Glutamatergic neuron (in vitro differentiated cells): ENCODE results near the gene BSG. TPM values are rescaled to one million over a fixed set of nuclear protein-coding genes. Genes with fewer than 3 reads are reported as not detected.

Experiments
- DNase-seq: peaks from one replicate; pipeline ENCODE4 v3.0.0; 2022
- H3K27ac Mint-ChIP-seq: one replicate; pipeline ENCODE4 v1.8.0; 2020; ENCODE audit warnings: mild to moderate bottlenecking, mixed read lengths, inconsistent platforms; ENCODE audit not compliant: unreplicated experiment
- H3K27me3 Mint-ChIP-seq: one replicate; pipeline ENCODE4 v1.8.0; 2020; ENCODE audit warnings: mild to moderate bottlenecking, moderate library complexity, mixed read lengths, inconsistent platforms; ENCODE audit not compliant: unreplicated experiment
- H3K36me3 Mint-ChIP-seq: one replicate; pipeline ENCODE4 v1.8.0; 2020; ENCODE audit warnings: mild to moderate bottlenecking, mixed read lengths, inconsistent platforms; ENCODE audit not compliant: unreplicated experiment
- H3K4me1 Mint-ChIP-seq: one replicate; pipeline ENCODE4 v1.8.0; 2020; ENCODE audit warnings: mild to moderate bottlenecking, low read depth, mixed read lengths, inconsistent platforms; ENCODE audit not compliant: unreplicated experiment
- H3K4me3 Mint-ChIP-seq: one replicate; pipeline ENCODE4 v1.8.0; 2020; ENCODE audit warnings: mild to moderate bottlenecking, mixed read lengths, inconsistent platforms; ENCODE audit not compliant: unreplicated experiment
- H3K9me3 Mint-ChIP-seq: one replicate; pipeline ENCODE4 v1.8.0; 2020; ENCODE audit warnings: mild to moderate bottlenecking, moderate library complexity, mixed read lengths, inconsistent platforms; ENCODE audit not compliant: unreplicated experiment
- long read RNA-seq: library from polyadenylated mRNA; unstranded; transcript quantifications from one replicate; pipeline ENCODE4 v2.0.0, GENCODE V29; 2020; ENCODE audit not compliant: unreplicated experiment
- total RNA-seq: library from RNA; stranded (reverse); fragmentation: NEBNext Ultra II Directional; extraction: Animal tissue kit (Norgen Biotek cat#: 25700); gene quantifications from one replicate; pipeline ENCODE4 v1.2.1, GENCODE V29; 2021; ENCODE audit not compliant: unreplicated experiment
- TF ChIP-seq, protein P1 (sequence below): fragments of 200-600 bp; sonication (generic); IDR thresholded peaks from one replicate; pipeline ENCODE4 v1.5.0; 2021; ENCODE audit not compliant: partially characterized antibody, unreplicated experiment

Gene BSG
- total RNA-seq = 470 TPM
- long read RNA-seq, partial matches to known transcripts = 3 of 219 reads
- long read RNA-seq, other reads (novel, unspliced or antisense) = 216 of 219 reads

DNA sequence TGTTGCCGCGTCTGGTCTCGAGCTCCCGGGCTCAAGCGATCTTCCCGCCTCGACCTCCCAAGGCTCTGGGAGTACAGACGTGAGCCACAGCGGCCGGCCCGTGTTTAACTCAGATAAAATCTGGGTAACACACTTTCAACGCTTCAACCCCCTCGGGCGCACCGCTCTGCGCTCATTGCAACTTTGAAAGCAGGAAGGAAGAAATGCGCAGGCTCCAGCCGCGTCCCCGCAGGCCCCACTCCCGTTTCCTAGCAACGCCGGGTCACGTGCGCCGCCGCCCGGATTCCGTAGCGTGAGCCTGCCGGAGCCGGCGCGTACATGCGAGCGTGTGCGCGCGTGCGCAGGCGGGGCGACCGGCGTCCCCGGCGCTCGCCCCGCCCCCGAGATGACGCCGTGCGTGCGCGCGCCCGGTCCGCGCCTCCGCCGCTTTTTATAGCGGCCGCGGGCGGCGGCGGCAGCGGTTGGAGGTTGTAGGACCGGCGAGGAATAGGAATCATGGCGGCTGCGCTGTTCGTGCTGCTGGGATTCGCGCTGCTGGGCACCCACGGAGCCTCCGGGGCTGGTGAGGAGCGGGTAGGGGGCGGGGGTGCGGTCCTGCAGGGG lies at the start of gene BSG:
Gene BSG (plus strand): TSS at position 457 of the 603 bp plus-strand sequence. CDS start 39 bp downstream, at position 496.
- Mint-ChIP-seq H3K36me3 (no peaks in the 10 kb centered on the region), H3K27me3 (peaks cover 14% of the 10 kb centered on the region), H3K4me3 (peak within 1 kb of the TSS; percentile 94), H3K27ac (peak within 1 kb of the TSS; percentile 77), H3K9me3 (peaks cover 18% of the 10 kb centered on the region), H3K4me1 (peaks cover 22% of the 10 kb centered on the region)
- DNase-seq = peak; percentile 97
- TF ChIP-seq, protein P1, sequence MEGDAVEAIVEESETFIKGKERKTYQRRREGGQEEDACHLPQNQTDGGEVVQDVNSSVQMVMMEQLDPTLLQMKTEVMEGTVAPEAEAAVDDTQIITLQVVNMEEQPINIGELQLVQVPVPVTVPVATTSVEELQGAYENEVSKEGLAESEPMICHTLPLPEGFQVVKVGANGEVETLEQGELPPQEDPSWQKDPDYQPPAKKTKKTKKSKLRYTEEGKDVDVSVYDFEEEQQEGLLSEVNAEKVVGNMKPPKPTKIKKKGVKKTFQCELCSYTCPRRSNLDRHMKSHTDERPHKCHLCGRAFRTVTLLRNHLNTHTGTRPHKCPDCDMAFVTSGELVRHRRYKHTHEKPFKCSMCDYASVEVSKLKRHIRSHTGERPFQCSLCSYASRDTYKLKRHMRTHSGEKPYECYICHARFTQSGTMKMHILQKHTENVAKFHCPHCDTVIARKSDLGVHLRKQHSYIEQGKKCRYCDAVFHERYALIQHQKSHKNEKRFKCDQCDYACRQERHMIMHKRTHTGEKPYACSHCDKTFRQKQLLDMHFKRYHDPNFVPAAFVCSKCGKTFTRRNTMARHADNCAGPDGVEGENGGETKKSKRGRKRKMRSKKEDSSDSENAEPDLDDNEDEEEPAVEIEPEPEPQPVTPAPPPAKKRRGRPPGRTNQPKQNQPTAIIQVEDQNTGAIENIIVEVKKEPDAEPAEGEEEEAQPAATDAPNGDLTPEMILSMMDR = no peak

DNA sequence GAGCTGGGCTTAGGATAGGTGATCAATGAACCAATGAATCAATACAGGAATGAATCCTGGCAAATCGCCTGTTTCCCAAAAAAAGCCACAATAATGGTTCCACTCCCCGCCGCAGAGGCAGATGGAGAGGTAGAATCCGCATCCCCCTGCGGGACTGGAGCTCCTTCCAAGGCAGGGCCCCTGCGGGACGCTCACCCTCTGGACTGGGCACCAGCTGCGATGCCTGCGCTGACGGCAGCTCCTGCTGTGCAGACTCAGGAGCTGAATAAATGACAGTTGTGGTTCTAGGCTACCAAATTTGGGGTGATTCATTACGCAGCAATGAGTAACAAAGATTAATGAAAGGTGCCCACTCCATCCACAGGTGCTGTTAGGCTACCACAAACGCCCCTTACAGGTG lies 49.7 kb upstream of the BSG start:
- TF ChIP-seq, protein P1 = no peak
- no peak overlapping the region for H3K4me3 Mint-ChIP-seq

DNA sequence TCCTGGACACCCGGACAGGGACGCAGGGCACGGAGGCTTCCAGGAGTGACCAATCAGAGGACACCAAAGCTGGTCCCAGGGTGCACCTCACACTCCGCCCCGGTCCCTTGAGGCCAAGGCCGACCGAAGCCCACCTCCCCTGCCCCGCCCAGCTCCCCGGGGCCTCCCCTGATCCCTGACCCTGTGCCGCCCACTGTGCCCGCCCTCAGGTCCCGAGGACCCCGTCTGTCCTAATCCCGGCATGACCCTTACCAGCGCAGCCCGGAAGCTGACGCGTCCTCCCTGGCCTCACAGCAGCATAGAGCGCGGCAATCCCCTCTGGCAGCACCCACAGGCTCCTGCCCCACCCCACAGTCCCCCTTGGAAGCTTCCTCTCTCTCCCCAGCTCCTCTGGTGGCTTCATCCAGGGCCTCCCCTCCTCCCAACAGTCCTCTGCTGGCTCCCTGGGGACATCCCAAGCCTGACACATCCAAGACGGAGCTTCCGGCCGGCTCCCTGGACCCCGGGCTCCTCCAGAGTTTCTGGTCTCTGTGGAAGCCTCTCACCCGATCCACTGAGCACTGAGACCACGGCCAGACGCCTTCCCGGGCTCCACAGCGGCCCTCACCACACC lies 48.2 kb upstream of the BSG start:
- TF ChIP-seq, protein P1 = no peak
- peaks cover 1% of the 10 kb centered on the region for H3K27me3 Mint-ChIP-seq
- H3K4me3 Mint-ChIP-seq = no peak overlapping the region
- peak; percentile 42 for DNase-seq
- no peak overlapping the region for H3K27ac Mint-ChIP-seq
- peaks cover 1% of the 10 kb centered on the region for H3K9me3 Mint-ChIP-seq
- peaks cover 9% of the 10 kb centered on the region for H3K36me3 Mint-ChIP-seq
- H3K4me1 Mint-ChIP-seq = no peaks in the 10 kb centered on the region

More for the DNA sequence above, 49.7 kb upstream of the BSG start:
- Mint-ChIP-seq H3K27me3 (peaks cover 1% of the 10 kb centered on the region), H3K4me1 (no peaks in the 10 kb centered on the region), H3K36me3 (peaks cover 9% of the 10 kb centered on the region), H3K27ac (no peak overlapping the region), H3K9me3 (peaks cover 1% of the 10 kb centered on the region)
- no peak for DNase-seq

DNA sequence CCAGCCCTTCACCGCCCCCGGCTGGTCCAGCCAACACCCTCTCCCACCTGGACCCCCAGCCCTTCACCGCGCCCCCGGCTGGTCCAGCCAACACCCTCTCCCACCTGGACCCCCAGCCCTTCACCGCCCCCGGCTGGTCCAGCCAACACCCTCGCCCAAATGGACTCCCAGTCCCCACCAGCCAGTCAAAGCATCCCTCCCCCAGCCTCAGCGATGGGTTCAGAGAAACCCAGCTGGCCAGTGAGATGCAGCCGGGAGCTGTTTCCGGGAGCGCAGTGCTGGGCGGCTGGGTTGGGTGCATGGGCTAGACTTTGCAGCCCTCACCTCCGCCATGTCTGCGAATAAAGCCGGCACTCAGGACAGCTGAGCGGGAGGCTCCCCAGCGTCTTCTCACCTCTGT lies 47.4 kb upstream of the BSG start:
- TF ChIP-seq, protein P1 = no peak
- Mint-ChIP-seq H3K9me3 (peaks cover 1% of the 10 kb centered on the region), H3K27ac (no peak overlapping the region), H3K36me3 (peaks cover 9% of the 10 kb centered on the region), H3K4me1 (no peaks in the 10 kb centered on the region), H3K27me3 (peaks cover 2% of the 10 kb centered on the region), H3K4me3 (no peak overlapping the region)
- no peak for DNase-seq

DNA sequence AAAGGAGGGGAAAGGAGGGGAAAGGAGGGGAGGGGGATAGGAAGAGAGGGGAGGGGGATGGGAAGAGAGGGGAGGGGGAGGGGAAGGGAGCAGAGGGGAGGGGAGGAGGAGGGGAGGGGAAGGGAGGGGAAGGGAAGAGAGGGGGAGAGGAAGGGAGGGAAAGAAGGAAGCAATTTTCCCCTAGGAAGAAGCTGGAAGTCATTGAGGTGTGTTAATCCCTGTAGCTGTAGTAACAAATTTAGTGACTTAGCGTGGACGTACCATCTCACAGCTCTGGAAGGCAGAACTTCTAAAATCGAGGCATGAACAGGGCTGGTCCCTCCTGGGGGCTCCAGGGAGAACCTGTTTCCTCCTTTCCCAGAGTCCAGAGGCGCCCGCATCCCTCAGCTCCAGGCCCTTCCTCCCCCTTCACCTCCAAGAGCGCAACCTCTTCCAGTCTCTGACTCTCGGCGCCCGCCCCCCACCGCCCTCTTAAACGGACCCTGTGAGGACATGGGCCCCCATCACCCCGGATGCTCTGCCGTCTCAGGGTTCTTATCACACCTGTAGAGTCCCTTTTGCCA lies 46.5 kb upstream of the BSG start:
- Mint-ChIP-seq H3K4me1 (no peaks in the 10 kb centered on the region), H3K27ac (no peak overlapping the region), H3K9me3 (peaks cover 2% of the 10 kb centered on the region), H3K36me3 (peaks cover 6% of the 10 kb centered on the region), H3K4me3 (no peak overlapping the region), H3K27me3 (peaks cover 6% of the 10 kb centered on the region)
- no peak for DNase-seq
- TF ChIP-seq, protein P1 = no peak
